ENCODE results near the gene POU2F2.

DNA sequence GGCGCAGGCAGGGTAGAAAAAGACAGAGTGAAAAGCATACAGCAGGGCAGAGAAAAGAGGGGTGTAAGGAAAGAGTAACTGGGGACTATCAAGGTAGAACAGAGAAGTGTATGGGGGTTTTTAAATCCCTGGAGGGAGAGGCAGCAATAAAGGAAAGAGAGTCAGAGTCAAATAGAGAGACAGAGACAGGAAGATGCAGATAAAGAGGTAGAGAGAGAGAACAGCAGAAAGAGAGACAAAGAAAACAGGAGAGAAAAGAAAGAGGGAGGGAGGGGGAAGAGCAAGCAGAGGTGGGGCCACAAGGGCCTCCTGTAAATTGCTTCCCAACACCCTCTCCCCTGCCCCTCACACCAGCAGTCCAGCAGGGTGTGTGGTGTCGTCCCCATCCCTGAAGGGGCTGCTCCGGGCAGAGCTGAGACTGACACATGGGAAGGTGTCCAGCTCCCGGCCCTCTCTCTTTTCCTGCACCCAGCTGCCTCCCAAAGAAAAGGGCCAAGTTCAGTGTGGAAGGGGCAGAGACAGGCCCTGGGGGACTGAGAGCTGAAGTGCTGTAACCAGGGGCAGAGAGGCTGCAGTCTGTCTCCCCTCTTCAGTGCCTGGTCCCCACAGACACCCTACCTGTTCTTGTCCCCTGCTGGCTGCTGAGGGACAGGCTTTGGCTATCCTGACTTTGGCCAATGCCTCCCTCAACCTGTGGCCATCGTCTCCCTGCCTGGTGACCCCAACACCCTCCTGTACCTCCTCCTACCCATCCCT, 17.4 kb upstream of the POU2F2 start:
- TF ChIP-seq CTCF (IDR thresholded peaks at IDR 0.05), result no peak
- no peak for TF ChIP-seq POLR2A (IDR thresholded peaks at IDR 0.05)
- no peak for TF ChIP-seq POLR2AphosphoS5 (IDR thresholded peaks at IDR 0.05)
- no peak for TF ChIP-seq EP300 (IDR thresholded peaks at IDR 0.05)

Data from suprapubic skin (tissue), 4 donors.